Sigmoid colon (tissue), 4 donors: ENCODE results near the gene CECR2.

Experiments
- CTCF ChIP-seq, 4 experiments: fragments of 450-650 bp in 3 of 4; fragments of 200-600 bp in 1 of 4; IDR thresholded peaks; one replicate each; pipeline ENCODE4 v1.5.1; 2016 to 2019; ENCODE audit warnings: antibody characterized with exemption in 4 of 4, mild to moderate bottlenecking in 3 of 4, moderate library complexity in 2 of 4
- POLR2A ChIP-seq, 2 donors: fragments of 450-650 bp; IDR thresholded peaks; one replicate each; pipeline ENCODE4 v1.6.1; 2016; ENCODE audit warnings: antibody characterized with exemption in 2 of 2, mild to moderate bottlenecking in 2 of 2, moderate library complexity in 2 of 2
- POLR2AphosphoS5 ChIP-seq, 4 donors: sonication (generic); formaldehyde crosslinking; IDR thresholded peaks; one replicate each; pipeline ENCODE4 v1.6.1; 2017; ENCODE audit warnings: antibody characterized with exemption in 4 of 4

GRCh38 chr22:17347724-17348123 lies 21.5 kb upstream of the CECR2 start:
- TF ChIP-seq POLR2A (IDR thresholded peaks at IDR 0.05) (no peak), CTCF (IDR thresholded peaks at IDR 0.05) (no peak), POLR2AphosphoS5 (IDR thresholded peaks at IDR 0.05) (no peak)
